GM19043 (cell line): ENCODE measurements around the gene HDAC9.
"Not testable (repeated sequence)": the region's sequence is repeated elsewhere in the genome, so short reads cannot be mapped to it uniquely, and the experiment has no call there.

Experiments used
- ATAC-seq: cut with Tn5 transposase; IDR thresholded peaks from one replicate; pipeline ENCODE4 v1.9.1; 2021; ENCODE audit warnings: low read depth; ENCODE audit not compliant: unreplicated experiment

Gene HDAC9

DNA sequence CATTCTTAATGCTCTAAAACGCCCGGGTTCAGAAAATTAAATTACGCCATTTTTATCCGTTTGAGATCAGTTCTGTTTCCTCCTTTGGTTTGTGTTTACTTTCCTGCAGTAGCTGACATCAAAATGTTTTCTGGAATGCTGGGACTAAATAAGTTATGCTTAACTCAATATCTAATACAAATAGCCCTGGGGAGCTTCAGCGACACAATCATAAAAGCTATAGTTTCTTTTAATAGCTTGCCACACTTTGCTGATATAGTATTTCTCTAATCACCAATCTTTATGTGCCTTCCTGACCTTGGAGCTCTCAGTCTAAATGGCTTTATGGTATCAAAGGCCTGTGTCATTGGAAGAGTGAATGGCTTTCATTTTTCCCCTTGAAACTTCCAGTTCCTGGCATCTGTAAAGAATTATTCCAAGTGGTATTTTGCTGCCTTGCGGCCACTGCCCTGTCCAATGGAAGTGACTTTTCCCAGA, 202.7 kb downstream of the HDAC9 start:
- ATAC-seq, result no peak

DNA sequence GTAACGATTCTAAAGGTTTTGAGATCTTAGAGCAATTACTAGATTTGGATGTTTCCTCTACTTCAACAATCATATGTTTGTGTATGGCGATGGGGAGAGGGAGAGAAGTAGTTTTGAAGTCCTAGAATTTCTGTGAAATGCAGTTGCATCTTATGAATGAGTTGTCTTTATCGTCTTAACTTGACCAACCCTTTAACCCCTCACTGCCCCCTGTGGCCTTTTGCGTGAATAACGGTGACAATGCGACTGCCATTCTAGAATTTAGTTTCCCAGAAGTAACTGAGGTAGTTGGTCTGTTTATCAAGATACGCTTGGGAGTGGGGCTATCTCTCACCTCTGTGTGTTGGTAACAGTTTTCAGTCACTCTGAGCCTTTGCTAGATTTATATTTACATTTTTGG, 204.6 kb downstream of the HDAC9 start:
- no peak for ATAC-seq

DNA sequence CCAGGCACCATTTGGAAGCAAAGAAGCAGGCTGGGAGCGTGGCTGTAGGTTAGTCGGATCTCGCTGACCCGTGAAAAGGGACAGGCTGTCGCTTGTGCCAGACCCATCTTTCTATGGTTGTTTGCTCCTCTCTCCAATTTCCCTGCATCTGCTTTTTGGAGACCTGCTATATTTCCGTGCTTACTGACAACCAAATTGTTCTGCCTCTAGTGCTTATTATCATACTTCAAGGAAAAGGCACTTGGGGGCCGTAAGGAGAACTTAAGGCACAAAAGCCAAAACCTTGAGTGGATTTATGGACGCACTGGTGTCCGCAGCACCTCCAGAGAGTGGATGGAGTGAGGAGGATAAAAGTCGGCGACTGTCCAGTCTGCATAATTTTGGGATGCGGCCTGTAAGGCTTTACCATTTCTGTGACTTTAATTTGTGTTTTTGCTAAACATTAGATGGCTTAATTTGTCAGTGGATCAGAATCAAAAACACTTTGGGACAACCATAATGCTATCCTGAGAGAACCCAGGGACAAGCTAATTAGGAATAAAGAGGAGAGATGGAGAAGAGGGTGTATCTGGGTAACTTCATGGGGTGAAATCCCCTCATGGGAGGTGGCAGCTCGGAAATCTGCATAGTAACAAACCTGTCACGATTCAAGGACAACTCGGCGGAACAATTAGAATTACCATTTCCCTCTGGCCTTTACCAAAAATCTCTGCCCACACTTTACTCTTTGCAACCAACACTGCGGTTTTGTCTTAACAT, 206.7 kb downstream of the HDAC9 start:
- ATAC-seq, result no peak

DNA sequence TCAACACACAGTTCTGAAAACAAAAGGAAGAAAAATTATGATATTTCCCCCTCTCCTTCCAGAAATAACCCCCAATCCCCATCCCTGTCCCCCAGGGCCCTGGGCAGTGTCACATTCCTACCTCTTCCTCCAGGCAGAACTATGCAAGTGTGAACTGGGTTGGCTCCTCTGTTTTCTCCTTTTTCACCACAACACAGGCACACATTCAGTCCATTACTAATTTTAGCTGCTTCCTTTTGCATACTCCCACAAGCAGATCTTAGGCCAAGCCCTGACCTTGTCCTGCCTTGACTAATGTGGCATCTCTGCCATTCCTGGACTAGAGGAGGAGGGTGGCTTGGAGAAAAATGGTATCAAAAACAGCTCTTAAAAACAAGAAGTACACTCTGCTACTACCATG, 208.1 kb downstream of the HDAC9 start:
- ATAC-seq, result no peak

DNA sequence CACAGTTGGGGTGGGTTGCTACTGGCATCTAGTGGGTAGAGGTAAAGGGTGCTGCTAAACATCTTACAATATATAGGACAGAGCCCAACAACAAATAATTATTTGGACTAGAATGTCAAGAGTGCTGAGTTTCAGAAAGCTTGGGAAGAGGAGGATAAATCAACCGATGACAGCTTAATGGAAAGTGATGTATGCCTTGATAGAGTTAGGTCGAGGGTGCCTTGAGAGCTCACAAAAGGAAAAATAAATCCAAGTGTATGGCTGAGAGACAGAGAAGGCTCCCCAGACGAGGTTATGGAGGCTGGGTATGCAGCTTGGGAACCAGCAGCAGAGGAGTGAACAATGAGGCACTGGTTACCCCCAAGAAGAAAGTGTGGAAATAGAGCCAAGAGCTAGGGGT, 211.1 kb downstream of the HDAC9 start:
- no peak for ATAC-seq

DNA sequence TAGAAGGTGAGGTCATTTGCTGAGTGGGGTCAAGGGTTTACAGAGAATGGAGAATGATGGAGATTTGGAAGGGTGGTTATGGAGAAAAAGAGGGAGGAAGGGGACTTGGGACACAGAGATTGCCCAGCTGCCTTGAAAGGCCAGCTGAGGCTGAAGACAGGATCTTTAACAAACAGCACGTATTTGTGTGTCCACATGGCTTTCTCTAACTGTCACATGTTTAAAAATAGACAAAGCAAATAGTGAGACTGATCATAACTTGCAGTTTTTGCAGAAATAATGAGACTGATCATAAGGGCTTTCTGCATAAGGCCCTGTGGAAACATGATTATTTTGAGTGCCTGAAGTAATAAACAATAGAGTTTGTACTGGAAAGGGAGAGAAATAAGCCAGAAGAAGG, 212.7 kb downstream of the HDAC9 start:
- ATAC-seq, result no peak

DNA sequence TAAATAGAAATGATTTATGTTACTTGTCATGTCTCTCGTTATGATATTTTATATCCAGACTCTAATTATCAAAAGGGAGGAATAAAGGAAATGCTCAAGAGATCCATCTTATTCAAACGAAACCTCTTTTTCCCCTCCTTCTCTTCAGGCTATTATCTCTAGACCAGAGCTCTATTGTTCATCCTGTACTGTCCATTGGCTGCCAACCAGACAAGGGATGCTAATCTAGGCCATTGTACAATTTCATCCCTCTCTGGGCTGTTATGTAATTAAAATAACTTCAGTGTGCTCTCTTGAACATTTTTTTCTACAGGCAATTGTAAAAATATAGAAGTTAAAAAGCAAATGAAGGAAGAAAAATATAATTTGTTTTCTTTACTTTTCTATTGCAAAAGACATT, 220.4 kb downstream of the HDAC9 start:
- no peak for ATAC-seq

DNA sequence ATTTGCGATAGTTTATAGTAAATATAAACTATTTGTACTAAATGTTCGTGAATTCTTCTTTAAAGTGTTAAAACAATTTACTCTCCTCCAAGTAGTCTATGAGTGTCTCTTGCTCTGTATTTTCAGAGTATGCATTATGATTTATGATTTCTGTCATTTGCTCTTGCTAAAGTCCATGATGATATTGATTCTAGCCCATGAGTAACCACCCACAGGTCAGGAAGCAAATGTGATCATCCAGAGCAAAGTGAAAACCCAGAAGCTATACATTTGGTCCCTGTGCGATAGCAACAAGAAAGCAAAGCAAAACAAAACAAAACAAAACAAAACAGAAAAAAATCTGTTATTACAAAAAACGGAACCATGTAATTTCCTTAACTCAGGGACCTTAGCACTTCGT, 225.9 kb downstream of the HDAC9 start:
- ATAC-seq, result no peak

DNA sequence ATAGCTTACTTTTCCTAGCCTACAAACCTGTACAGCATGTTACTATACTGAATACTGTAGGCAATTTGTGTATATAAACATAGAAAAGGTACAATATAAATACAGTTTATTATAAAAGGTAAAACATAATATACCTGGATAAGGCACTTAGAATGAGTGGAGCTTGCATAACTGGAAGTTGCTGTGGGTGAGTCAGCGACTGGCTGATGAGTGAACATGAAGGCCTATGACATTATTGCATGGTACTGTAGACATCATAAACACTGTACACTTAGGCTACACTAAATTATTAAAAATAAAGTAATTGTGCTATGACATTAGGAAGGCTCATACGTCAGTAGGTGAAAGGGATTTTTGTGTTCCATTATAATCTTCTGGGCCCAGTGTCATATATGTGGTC, 228.8 kb downstream of the HDAC9 start:
- ATAC-seq, result no peak

DNA sequence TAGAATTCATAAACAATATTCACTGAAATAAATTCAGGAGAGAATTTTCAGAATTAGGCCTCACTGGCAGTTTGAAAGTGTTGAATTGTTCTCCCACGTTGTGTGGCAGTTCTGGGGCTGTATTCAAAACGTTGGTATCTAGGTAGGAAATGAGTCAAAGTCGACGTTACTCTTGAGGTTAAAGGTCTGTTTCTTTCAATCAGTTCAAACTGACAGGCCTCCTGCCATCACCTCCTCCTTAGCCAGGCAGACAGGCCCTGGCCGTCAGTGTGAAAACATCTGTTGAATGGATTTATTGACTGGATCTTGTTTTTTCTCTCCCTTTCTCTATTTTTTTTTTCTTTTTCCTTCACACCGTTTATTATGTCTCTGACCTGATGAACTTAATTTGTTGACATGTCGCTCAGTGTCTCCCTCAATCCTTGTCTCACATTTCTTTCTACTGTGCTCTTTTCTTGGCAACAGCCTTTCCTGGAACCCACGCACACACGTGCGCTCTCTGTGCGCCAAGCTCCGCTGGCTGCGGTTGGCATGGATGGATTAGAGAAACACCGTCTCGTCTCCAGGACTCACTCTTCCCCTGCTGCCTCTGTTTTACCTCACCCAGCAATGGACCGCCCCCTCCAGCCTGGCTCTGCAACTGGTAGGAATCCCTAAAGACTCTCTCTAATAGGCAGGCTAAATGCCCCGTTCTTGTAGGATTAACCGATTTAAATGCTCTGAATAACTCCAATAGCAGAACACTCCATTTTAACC, 231.7 kb downstream of the HDAC9 start:
- ATAC-seq, result no peak

DNA sequence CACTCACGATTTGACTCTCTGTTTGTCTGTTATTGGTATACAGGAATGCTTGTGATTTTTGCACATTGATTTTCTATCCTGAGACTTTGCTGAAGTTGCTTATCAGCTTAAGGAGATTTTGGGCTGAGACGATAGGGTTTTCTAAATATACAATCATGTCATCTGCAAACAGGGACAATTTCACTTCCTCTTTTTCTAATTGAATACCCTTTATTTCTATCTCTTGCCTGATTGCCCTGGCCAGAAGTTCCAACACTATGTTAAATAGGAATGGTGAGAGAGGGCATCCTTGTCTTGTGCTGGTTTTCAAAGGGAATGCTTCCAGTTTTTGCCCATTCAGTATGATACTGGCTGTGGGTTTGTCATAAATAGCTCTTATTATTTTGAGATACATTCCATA, 240.5 kb downstream of the HDAC9 start:
- not testable (repeated sequence) for ATAC-seq

DNA sequence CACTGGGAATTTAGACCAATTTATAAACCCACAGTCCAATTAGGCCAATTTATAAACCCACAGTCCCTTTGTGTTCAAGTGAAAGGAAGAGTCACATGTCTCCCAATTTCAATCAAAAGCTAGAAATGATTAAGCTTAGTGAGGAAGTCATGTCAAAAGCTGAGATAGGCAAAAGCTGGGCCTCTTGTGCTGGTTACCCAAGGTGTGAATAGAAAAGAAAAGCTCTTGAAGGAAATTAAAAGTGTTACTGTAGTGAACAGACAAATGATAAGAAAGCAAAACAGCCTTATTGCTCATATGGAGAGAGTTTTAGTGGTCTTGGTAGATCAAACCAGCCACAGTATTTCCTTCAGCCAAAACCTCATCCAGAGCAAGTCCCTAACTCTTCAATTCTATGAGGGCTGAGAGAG, 245.0 kb downstream of the HDAC9 start:
- ATAC-seq, result no peak

DNA sequence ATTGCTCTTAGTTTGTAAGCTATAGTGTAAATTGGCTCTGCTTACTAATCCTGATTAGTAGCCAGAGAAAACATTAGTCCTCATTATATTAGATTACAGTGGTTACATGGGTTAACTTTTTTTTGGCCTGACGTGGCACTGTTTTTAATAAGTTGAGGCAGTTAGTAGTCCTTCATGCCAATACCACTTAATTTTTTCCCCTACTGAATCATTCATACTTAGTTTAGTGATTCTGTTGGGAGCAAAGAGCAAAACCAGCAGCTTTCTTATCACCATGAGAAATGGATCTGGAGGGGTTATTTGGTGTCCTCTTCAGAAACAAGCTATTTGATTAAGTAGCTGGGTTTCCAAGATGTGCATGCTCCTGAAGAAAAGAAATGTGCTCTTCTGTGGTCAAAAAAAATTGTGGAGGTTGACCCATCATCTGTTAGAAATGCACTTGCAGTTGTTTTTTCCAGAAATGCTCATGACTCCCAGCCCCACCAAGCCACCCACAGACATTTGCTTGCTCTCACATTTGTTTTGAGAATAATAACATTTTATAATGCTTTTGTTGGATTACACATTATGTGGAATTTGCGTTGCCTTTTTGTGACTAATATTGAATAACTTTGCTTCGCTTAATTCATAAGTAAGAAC, 258.5 kb downstream of the HDAC9 start:
- no peak for ATAC-seq

DNA sequence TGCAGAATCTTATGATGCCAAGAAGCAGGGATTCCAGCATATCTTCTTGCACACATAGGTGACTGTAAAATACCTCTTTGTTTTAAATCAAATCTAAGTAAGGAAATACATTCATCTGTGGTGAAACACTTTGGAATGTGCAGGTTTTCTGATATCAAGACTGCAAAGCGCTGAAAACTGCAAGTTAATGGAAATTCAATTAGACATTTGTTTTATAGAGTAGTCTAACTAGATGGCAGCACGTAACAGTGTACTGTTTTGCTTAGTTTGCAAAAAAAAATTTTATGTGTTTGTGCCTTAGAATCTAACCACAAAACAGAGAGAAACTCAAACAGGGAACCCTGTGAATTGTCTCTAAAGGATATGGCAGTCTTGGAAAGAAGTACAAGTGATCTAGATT, 259.2 kb downstream of the HDAC9 start:
- no peak for ATAC-seq

DNA sequence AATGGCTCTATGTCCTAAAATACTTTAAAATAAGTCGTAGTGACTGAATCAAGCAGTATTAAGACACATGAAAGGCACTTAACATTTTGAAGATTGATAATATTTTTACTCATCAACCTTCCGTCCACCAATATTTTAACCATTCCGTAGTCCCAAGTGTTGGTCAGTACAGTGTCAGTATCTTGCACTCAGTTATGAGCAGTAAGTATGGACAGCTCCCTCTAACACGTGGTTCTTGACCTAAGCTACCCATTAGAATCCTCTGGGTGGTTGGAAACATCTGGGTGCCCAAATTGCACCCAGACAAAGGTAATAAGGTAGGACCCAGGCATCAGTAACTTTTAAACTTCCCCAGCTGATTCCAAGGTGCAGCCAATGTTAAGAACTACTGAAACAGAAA, 260.2 kb downstream of the HDAC9 start:
- ATAC-seq, result no peak

DNA sequence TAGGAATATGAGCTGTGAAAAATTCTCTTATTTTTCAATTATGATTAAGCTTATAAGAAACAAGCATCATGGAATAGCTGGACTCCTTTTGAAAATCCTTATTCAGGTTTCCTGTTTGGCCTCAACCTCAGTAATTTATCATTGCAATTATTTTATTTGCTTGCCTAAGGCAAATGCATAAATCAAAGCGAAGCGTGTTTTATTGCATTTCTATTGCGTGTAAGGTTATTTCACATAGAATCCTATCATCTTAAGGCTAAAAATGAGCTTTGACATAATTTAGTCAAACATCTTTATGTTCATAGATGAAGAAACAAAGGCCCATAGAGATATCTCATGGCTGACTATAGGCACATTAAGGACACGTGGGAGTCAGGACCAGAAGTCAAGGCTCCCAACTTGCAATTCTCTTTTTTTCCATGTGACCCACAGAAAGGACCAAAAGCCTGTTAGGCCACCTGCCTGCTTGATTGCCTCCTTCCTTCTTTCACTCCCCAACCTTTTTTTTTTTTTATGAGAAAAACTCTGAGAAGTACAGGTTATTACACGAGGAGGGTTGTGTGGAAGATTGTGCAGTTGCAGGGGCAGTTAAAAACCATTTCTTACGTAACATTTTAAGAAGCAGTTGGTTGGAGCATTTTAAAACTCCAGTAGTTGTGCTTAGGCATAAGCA, 261.0 kb downstream of the HDAC9 start:
- no peak for ATAC-seq

DNA sequence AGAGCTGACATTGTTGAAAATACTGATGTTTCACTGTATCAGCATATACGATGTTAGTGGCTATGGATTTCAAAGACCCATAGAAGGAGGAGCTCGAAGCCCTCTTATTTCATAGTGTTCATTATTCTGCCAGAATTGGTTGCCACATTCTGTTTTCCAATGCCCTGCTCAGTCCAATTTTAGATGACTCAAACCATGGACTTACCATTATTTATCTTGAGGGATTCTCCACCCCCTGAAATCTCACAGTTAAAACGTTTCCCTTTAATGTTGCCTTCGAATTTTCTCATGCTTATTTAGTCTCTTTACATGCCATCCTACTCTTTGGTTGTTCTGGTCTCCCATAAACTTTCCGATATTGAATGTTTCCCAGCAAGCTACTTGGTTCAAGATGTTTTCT, 264.5 kb downstream of the HDAC9 start:
- no peak for ATAC-seq

DNA sequence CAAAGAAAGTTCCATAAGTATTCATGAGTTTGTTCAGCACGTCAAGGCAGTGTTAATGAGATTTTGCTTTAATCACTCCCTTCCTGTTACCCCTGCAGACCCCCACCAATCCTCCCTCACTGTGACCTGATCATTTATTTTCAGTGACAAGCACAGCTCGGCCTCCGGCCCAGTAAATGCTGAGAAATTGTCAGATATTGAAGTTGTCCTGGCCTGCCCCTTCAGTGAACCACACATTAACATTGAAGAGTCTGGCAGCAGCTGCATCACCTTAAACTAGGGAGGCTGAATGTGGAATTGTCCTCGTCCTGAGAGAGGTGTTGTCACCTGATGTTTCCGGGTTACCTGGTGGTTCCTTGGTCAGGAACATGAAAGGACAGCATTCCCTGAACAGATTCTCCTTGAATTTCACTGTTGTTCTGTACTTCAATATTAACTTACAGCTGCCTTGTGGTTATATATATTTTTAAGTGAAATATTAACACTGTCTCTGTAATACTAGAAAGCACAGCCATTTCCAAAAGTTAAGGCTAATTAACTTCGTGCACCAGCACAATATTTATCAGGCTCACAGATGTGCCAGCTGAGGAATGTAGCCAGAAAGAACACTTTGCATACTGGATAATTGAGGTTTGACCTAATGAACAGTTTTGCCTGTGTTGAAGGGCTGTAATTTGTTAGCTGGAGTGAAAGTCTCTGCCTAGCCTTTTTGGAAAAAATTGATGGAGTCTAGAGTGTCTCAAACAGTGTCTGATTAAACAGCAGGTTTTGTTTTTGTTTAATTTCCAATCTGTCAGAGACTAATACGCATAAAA, 265.3 kb downstream of the HDAC9 start:
- no peak for ATAC-seq

DNA sequence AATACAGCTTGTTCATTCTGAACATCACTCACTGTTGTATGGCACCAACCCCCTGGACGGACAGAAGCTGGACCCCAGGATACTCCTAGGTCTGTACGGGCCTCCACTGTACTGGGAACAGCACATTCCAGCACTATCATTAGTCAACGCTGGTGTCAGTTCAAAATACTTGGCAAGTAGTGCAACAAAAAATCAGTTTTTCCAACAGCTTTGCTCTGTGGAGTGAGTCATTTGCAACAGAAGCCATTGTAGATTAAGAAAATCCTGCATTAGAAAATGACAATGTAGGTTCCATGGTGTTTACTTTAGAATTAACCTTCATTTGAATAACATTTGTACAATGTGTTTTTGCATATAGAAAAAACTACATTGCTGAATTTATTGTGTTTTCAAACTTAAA, 266.6 kb downstream of the HDAC9 start:
- no peak for ATAC-seq

DNA sequence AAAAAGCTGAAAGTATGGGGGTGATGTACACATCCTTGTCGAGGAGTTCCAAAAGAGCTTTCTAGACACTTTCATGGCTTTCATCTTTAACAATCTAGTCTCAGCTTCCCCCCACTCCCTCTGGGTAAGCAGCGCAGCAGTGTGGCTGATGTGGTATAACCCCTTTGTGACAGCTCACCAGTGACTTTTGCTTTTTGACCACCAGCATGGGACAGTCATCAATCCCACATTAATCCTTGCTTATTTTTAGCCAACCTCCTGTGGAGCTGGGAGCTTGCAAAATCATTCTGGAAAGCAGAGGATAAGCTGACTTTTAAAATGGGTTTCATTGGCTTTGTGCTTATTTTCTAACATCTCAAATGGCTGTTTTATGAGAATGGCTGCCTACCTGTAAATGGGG, 272.7 kb downstream of the HDAC9 start:
- ATAC-seq, result no peak
